ENCODE results near the gene TMEM109. TPM values are rescaled to one million over a fixed set of nuclear protein-coding genes. Genes with fewer than 3 reads are reported as not detected.

Gene TMEM109
- total RNA-seq, 2 donors from 2014 or later, result 32.0 to 39.7 TPM

DNA sequence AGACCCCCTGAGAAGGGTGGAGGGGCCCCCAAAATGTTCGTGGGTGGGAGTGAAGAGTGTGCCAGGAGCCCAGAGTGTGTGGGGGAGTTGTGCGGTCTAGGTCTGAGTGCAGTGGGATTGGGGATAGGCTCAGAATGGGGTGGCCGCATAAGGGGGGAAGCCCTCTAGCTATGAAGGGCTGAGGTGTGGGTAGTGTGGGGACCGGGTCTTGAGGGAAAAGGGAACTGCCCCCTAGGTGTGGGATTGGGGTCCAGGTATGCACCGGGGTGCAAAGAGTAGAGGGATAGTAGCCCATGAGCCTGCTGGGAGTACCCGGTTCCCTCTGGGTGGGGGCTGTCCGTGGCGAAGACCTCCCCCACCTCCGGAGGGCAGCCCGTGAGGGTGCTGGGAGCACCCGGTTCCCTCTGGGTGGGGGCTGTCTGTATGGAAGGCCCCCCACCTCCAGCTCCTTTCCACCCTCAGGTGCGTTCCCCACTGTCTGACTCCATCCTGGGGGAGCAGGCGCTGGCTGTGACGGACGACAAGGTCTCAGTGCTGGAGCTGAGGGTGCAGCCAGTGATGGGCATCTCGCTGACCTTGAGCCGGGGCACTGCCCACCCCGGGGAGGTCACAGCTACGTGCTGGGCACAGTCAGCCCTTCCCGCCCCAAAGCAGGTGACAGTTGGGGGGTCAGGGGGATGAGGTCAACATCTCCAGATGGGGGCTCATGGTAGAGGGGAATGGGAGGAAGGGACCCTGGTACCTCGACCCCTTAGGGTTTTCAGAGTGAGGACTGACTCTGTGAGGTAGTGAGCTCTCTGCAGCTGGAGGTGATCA is 21.0 kb downstream of the TMEM109 start:
- intact Hi-C loops (cut with DNase I, micrococcal nuclease), result no loop called here
- ATAC-seq (no peak), DNase-seq (no peak)

DNA sequence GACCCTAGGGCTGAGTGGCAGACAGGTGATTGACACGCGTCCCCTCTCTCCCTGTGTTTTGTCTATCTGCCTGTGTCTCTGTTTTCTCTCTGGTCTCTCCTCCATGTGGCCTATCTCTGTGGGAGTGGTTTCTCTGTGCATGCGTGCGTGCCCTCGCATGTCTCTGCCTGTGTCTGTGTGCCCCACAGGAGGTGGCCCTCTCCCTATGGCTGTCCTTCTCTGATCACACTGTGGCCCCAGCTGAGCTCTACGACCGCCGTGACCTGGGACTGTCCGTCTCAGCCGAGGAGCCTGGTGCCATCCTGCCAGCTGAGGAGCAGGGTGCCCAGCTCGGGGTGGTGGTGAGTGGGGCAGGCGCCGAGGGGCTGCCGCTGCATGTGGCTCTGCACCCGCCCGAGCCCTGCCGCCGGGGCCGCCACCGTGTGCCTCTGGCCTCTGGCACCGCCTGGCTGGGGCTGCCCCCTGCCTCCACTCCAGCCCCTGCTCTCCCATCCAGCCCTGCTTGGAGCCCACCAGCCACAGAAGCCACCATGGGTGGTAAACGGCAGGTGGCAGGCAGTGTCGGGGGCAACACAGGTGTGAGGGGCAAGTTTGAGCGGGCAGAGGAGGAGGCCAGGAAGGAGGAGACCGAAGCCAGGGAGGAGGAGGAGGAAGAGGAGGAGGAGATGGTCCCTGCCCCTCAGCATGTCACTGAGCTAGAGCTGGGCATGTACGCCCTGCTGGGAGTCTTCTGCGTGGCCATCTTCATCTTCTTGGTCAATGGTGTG is 21.9 kb downstream of the TMEM109 start:
- no peak for DNase-seq
- intact Hi-C loops (cut with DNase I, micrococcal nuclease), result no loop called here
- ATAC-seq, result no peak

DNA sequence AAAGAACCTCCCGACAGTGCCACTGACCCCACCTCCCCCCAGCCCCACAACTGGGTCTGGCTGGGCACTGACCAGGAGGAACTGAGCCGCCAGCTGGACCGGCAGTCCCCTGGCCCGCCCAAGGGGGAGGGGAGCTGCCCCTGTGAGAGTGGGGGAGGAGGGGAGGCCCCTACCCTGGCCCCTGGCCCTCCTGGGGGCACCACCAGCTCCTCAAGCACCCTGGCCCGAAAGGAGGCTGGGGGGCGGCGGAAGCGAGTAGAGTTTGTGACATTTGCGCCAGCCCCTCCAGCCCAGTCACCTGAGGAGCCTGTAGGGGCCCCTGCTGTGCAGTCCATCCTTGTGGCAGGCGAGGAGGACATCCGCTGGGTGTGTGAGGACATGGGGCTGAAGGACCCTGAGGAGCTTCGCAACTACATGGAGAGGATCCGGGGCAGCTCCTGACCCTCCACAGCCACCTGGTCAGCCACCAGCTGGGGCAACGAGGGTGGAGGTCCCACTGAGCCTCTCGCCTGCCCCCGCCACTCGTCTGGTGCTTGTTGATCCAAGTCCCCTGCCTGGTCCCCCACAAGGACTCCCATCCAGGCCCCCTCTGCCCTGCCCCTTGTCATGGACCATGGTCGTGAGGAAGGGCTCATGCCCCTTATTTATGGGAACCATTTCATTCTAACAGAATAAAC is 22.6 kb downstream of the TMEM109 start:
- no peak for DNase-seq
- no peak for ATAC-seq
- intact Hi-C loops (cut with DNase I, micrococcal nuclease), result no loop called here

DNA sequence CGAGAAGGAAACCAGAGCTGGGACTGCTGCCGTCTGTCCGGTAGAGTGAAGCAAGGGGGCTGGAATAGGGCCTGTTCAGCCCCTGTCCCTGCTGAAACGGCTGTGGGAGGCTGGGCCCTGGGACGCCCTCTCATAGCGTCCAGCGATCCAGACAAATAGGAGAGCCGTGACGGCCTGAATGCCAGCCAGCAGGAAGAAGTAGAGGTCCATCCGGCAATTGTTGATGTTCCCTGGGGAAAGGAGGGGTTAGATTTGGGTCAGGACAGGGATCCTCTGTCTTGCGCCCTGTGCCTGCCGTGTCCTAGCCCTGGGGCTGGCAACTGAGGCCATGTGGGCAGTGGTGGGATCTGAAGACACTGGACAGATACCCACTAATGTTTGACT is 23.2 kb downstream of the TMEM109 start:
- ATAC-seq (no peak), DNase-seq (no peak)
- intact Hi-C loops (cut with DNase I, micrococcal nuclease), result no loop called here

DNA sequence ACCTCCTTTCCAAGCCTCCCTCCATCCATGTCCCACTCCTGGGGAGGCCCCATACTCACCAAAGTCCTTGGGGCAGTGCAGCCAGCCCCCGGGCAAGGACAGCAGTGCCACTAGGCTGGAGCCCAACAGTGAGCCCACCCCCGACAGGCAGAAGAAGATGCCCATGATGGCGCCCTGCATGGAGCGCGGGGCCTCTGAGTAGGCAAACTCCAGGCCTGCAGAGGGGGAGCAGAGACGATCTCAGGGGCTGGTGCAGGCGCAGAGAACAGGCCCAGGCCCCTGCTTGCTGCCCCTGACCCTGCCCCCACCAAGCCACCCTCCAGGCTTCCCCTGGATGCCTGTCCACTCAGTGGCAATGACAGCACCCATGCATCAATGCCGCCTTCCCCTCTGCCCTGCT is 23.9 kb downstream of the TMEM109 start:
- DNase-seq (no peak), ATAC-seq (no peak)
- intact Hi-C loops (cut with DNase I, micrococcal nuclease), result no loop called here

DNA sequence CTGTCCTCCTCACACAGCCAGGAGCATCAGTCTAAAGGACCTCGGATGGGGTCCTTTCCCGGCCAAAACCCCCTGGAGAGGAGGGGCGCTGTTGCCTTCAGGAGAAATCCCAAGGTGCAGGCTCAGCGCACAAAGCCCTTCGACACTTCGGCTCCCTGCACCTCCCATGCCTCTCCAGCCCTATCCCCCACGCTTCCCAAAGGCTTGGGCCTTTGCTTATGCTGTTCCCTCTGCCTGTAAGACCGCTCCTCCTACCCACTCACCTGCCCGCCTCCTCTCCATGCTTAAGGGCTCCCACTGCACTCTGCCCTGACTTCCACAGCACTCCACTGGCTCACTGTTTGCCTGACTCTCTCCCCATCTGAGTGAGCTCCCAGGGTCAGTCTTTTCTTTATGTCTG is 24.5 kb downstream of the TMEM109 start:
- ATAC-seq (no peak), DNase-seq (no peak)
- intact Hi-C loops (cut with DNase I, micrococcal nuclease), result no loop called here

DNA sequence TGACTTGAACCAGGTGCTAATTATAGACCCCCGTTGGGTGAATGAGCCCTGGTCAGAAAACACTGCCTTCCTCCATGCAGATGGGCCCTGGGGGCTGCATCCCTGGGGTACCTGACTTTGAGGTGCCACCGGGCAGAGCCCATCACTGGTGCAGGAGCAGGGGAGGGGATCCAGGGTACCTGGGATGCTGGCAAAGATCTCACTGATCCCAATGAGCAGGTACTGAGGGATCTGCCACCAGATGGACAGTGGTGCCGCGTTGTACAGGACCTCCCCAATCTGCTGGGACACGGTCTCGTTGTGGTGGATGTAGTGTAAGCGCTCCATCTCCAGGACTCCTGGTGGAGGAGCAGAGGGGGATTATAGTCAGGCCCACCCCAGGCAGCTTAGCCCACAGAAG is 25.3 kb downstream of the TMEM109 start:
- no peak for ATAC-seq
- intact Hi-C loops (cut with DNase I, micrococcal nuclease), result no loop called here
- DNase-seq, result no peak

DNA sequence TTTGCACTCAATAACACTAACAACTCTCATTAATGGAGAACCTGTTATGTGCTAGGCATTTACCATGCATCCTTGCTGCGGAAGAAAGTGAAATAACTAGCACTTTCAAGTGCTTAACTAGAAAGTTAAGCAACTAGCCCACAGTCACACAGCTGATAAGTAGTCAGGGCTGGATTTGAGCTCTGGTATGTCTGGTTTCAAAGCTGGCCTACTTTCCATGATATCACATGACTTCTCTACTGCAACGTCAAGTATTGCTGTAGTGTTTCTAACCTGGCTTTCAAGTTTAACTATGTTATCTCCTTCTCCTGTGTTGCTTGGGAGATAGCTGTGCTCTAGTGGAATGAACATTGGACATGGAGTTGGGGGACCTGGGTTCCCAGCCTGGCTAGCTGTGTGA is 25.9 kb downstream of the TMEM109 start:
- intact Hi-C loops (cut with DNase I, micrococcal nuclease), result no loop called here
- DNase-seq, result no peak
- ATAC-seq, result no peak

DNA sequence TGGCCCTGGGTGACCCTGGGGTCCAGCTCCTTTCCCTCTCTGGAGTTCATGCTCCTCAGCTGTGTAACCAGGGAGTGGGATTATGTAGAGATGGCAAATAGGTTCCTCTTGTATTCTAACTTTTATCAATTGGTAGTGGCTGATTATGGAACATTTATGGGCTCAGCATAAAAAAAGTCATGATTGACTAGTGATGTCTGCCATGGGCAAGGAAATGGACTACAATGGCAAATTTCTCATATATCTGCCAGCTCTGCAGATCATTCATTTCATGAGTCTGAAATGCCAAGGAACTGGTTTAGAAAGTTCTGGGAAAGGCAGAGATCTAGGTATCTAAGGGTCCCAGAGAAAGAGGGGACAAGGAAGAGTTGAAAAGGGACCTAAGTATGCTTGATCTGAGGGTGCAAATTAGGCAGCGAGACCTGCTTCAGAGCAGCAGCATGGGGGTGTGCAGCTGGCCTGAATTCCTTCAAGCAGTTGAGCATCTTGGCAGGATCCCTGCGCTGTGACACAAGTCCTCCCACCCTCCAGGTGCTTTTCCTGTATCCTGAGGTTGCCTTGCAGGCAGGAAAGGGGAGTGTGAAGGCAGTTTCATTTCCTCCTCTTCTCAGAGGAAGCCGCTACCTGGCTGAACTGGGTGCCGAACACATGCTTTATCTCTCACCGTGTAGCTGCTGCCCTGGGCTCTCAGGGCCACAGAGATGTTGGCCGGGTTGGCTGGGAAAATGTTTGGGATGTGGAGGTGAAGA is 27.6 kb downstream of the TMEM109 start:
- DNase-seq (no peak), ATAC-seq (no peak)
- intact Hi-C loops (cut with DNase I, micrococcal nuclease), result no loop called here

DNA sequence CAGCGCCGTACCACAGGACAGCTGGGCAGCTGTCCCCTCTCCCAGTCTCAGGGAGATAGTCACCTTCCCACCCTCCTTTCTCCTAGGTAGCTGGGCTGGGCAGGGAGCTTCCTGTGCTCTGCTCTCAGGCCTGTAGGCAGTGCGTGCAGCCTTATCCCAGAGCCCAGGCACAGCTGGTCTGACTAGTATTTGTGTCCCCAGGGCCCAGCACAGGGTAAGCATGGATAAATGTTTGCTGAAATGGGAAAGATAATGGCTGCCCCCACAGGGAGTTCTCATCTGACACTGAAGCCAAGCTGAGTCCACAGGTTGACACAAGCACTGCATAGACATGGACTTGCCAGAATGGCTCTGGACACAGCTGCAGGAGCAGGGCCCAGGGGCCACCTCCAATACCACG is 28.3 kb downstream of the TMEM109 start:
- intact Hi-C loops (cut with DNase I, micrococcal nuclease), result no loop called here
- ATAC-seq, result no peak
- no peak for DNase-seq

DNA sequence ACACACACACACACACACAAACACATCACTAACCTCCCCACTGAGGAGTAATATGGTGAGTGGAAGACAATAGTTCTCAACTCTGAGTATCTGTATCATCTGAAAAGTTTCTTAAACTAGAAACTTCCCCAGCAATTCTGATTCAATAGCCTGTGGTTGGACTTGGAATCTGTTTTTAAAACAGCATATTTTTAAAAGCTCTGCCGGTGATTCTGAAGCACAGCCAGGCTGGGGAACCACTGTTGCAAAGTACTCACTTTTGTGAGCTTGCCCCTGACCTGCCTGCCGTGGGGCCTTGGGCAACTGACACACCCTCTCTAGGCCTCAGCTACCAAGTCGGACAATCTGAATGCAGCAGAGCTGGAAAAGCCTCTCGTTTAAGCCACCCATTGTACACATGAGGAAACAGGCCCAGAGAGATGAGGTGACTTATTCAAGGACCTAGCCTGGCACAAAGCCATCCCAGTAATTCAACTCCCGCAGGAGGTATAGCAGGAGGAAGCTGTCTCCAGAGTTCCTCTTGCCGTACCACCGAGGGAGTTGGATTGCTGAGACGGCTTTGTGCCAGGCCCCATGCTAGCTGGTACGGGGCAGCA is 29.1 kb downstream of the TMEM109 start:
- DNase-seq (peak; percentile 52 to 61), ATAC-seq (peak; percentile 88)
- intact Hi-C loops (cut with DNase I, micrococcal nuclease), result no loop called here

DNA sequence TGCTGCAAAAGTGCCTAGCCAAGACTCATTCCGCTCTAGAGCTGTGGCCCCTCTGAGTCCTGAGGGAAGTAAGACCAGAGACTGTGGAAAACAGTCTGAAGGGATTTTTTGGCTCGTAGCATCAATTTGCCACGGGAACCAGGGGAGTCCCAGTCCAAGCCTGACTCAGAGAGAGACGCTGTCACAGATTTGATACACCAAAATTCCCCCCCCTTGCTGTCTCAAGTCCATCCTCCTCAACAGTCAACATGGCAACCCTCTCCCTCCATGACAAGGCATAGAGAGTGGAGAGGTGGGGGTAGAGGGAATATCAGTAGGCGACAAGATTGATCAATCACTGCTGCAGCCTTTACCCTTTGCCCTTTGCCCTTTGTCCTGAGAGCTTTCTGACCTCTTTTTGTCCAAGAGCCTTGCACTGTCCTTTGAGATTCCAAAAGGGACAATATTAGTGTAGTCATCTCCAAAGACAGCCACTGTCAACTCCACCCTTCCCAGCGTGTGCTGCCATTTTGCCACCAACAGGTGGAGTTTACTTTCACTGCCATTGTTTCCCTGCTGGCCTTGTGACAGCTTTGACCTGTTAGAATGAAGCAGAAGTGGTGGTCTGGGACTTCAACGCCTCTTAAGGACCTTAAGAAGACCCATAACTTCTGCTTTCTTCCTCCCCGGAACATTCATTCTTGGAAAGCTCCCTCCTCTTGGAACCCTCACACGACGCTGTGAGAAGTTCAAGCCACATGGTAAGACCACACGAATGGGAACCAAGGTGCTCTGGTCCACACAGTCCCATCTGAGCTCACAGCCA is 30.7 kb downstream of the TMEM109 start:
- DNase-seq, result no peak
- no peak for ATAC-seq
- intact Hi-C loops (cut with DNase I, micrococcal nuclease), result no loop called here

DNA sequence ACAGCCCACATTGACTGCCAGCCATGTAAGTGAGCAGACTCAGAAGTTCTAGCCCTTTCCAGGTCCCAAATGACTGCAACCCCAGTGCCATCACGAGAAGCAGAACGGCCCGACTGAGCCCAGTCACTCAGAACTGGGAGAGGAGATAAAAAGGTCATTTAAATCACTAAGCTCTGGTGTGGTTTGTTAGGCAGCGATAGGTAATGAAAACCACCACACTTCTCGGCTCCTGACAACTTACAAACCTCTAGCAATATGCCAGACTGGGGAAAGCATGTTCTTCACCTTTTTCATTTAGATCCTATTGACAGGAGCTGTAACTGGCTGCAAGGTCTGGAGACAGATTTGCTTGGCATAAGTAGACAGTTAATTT is 31.3 kb downstream of the TMEM109 start:
- ATAC-seq (no peak), DNase-seq (no peak)
- intact Hi-C loops (cut with DNase I, micrococcal nuclease), result no loop called here

DNA sequence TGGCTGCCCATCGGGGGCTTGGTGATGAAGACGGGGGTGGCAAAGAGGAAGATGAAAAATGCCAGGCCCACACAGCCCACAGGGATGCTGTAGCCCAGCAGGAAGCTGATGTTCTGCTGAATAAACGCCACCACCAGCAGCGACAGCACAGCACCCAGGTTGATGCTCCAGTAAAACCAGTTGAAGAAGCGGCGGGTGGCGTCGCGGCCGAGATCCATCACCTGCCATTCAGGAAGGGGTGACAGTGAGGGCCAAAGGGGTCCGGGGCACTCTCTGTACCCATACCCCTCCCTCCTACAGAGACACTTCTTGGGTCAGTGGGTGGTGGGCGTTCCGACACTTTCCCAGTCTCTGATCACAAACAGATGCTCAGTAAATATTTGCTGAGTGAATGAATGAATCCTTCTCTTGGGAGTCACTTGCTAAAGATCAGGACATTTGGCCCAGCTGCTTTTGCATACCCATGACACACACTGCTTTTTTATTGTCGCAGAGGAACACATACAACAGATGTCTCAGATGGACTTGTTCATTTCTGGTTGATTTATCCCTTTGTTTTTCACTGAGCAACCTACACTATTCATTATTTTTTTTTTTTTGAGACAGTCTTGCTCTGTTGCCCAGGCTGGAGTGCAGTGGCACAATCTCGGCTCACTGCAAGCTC is 32.8 kb downstream of the TMEM109 start:
- intact Hi-C loops (cut with DNase I, micrococcal nuclease), result no loop called here
- no peak for DNase-seq
- no peak for ATAC-seq

DNA sequence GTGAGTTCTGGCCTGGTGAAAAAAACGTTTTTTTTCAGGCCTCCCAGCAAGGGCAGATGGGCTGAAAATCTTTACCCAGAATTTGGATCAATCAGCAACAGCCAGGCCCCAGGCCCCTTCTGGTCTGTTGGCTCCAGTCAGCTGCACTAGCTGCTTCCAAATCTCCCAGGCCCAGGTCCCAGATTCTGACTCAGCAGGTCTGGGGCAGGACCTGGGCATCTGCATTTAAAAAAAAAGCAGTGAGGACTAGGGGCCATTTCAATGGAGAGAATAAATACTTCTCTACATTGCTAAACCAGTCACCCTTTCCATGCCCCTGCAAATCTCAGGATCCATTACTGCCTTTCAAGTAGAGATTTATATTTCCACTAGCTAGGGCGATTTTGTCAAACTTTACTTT is 33.7 kb downstream of the TMEM109 start:
- no peak for ATAC-seq
- intact Hi-C loops (cut with DNase I, micrococcal nuclease), result no loop called here
- no peak for DNase-seq

DNA sequence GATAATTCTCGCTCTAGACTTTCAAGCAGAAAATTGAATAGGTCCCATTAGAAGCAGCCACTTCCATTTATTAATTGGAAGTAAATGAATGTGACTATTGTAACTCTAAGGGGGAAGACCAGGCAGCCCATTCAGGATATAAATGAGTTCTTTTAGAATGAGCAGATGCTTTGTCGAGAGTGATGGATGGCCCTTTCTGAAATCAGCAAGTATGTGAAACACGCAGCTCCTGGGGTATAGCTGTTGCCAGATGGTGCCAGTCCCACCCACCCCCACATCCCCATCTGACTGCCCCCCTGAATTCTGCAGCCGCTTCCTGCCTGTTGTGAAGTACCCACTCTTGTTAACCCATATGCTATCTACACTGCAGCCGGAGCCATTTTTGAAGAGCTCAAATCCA is 34.3 kb downstream of the TMEM109 start:
- intact Hi-C loops (cut with DNase I, micrococcal nuclease), result no loop called here
- ATAC-seq (no peak), DNase-seq (no peak)

DNA sequence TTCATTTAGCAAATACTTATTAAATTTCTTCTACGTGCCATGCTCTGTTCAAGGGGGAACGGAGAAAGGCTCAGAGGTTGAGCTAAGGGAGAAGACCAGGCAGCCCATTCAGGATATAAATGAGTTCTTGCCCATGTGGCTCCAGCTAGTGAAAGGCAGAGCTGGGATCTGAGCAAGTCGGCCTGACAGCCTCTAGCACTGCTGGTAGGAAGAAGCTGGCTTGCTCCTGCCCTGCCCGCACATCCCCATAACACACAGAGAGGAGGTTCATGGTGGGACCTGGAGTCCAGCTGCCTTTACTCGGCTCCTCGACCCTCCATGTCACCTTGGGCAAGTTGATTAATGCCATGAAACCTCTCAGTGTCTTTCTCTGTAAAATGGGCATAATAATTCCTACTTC is 36.1 kb downstream of the TMEM109 start:
- ATAC-seq (no peak), DNase-seq (no peak)
- intact Hi-C loops (cut with DNase I, micrococcal nuclease), result no loop called here
